HepG2 (cell line): ENCODE measurements around the gene PAQR3. TPM values are rescaled to one million over a fixed set of nuclear protein-coding genes. Genes with fewer than 3 reads are reported as not detected.

Source experiments
- ATAC-seq: fragments of 200-7000 bp; cut with Tn5 transposase; 3 replicates; pipeline ENCODE4 v1.9.1; 2020; ENCODE audit warnings: mild to moderate bottlenecking, moderate library complexity
- BruUV-seq: library from RNA; stranded (reverse); fragments of 400-500 nt; replicated peaks from 2 replicates; lab custom pipeline; 2021; lab: Mats Ljungman, UMichigan
- CTCF ChIA-PET: fragments of 300-600 bp; formaldehyde crosslinking; extraction: SDS; loops from one replicate; lab custom pipeline; 2021; ENCODE audit warnings: low total read pairs, inconsistent platforms, low intra/inter-chr PET ratio; lab: Yijun Ruan, JAX
- POLR2A ChIA-PET: fragments of 350-600 bp; sonication (Branson Sonifier 250); formaldehyde crosslinking; loops from one replicate; lab custom pipeline; 2020; ENCODE audit warnings: antibody characterized with exemption, inconsistent platforms; lab: Yijun Ruan, JAX
- DNase-seq: peaks from one replicate; pipeline ENCODE4 v3.0.0-alpha.2; 2015; ENCODE audit warnings: low spot score
- FAIRE-seq: peaks from 3 replicates; lab custom pipeline; 2011; peaks lifted over from hg19 to GRCh38; lab: Jason Lieb, UNC
- H2AFZ ChIP-seq: one replicate; pipeline ENCODE4 v1.6.1; 2011; ENCODE audit warnings: low read length, inconsistent platforms
- H3K27ac ChIP-seq: fragments of 300-600 bp; 3 replicates; pipeline ENCODE4 v1.8.0; 2011; ENCODE audit warnings: mixed run types, mild to moderate bottlenecking, mixed read lengths, low read length, inconsistent platforms; ENCODE audit not compliant: insufficient read depth; ENCODE audit errors: extremely low read length
- H3K27me3 ChIP-seq, 2 experiments: fragments of 200-600 bp in 1 of 2; 2 replicates in 1 of 2; 3 replicates in 1 of 2; pipeline versions ENCODE4 v1.6.0 to v1.8.0; 2011; ENCODE audit warnings: low read length in 2 of 2, mild to moderate bottlenecking in 2 of 2, moderate library complexity in 2 of 2, inconsistent platforms in 1 of 2; ENCODE audit not compliant: insufficient read depth in 2 of 2, control insufficient read depth in 1 of 2
- H3K36me3 ChIP-seq, 2 experiments: fragments of 200-600 bp in 1 of 2; replicated peaks in 1 of 2; 2 replicates in 1 of 2; 3 replicates in 1 of 2; pipeline versions ENCODE4 v1.5.1 to v1.8.0; 2011; ENCODE audit warnings: low read length in 2 of 2, inconsistent platforms in 1 of 2; ENCODE audit not compliant: insufficient read depth in 2 of 2, control insufficient read depth in 1 of 2
- H3K4me1 ChIP-seq: 2 replicates; pipeline ENCODE4 v1.5.1; 2012; ENCODE audit warnings: low read length, inconsistent platforms; ENCODE audit not compliant: insufficient read depth
- H3K4me2 ChIP-seq: 2 replicates; pipeline ENCODE4 v1.6.0; 2011; ENCODE audit warnings: low read depth, low read length, inconsistent platforms
- H3K4me3 ChIP-seq, 3 experiments: fragments of 200-600 bp in 1 of 3; sonication (generic), shearing (Covaris generic) in 1 of 3; replicated peaks in 1 of 3; 2 replicates each; pipeline ENCODE4 v1.5.1; 2011 to 2016; ENCODE audit warnings: low read length in 3 of 3, inconsistent platforms in 2 of 3, low read depth in 2 of 3, mild to moderate bottlenecking in 2 of 3, control low read depth in 1 of 3, mixed read lengths in 1 of 3; ENCODE audit not compliant: insufficient read depth in 1 of 3
- H3K79me2 ChIP-seq: one replicate; pipeline ENCODE4 v1.6.1; 2011; ENCODE audit warnings: low read length, inconsistent platforms; ENCODE audit not compliant: insufficient read depth
- H3K9ac ChIP-seq: 2 replicates; pipeline ENCODE4 v1.6.0; 2011; ENCODE audit warnings: mild to moderate bottlenecking, low read depth, low read length, inconsistent platforms; ENCODE audit not compliant: insufficient read depth
- H3K9me3 ChIP-seq: 2 replicates; pipeline ENCODE4 v1.5.1; 2012; ENCODE audit warnings: mild to moderate bottlenecking, low read length
- H4K20me1 ChIP-seq: 2 replicates; pipeline ENCODE4 v1.6.0; 2011; ENCODE audit warnings: inconsistent platforms, mild to moderate bottlenecking, low read length, moderate library complexity; ENCODE audit not compliant: insufficient read depth
- GATA4 ChIP-seq: sonication (generic); IDR thresholded peaks from 2 replicates; pipeline ENCODE4 v1.6.1; 2016; ENCODE audit warnings: antibody characterized with exemption, low read depth, borderline replicate concordance
- HNF4A ChIP-seq: sonication (generic); formaldehyde crosslinking; IDR thresholded peaks from 2 replicates; pipeline ENCODE4 v1.4.0; 2020; ENCODE audit warnings: missing genetic modification reagents
- KLF15 ChIP-seq: sonication (generic); formaldehyde crosslinking; IDR thresholded peaks from 2 replicates; pipeline ENCODE4 v1.8.1; 2023; ENCODE audit warnings: borderline replicate concordance, mild to moderate bottlenecking, inconsistent platforms, missing genetic modification reagents, mixed read lengths
- RARA ChIP-seq: IDR thresholded peaks from 2 replicates; pipeline ENCODE4 v1.6.1; 2016; ENCODE audit warnings: missing genetic modification reagents, missing compliant biosample characterization
- ZNF292 ChIP-seq: sonication (generic); formaldehyde crosslinking; IDR thresholded peaks from 2 replicates; pipeline ENCODE4 v1.8.1; 2022; ENCODE audit warnings: mild to moderate bottlenecking, low read depth, missing genetic modification reagents, borderline replicate concordance
- ZNF543 ChIP-seq: sonication (generic); formaldehyde crosslinking; IDR thresholded peaks from 2 replicates; pipeline ENCODE4 v1.4.0; 2020; ENCODE audit warnings: mild to moderate bottlenecking, missing genetic modification reagents
- ZNF615 ChIP-seq: sonication (generic); formaldehyde crosslinking; IDR thresholded peaks from 2 replicates; pipeline ENCODE4 v1.5.0; 2020; ENCODE audit warnings: mild to moderate bottlenecking, missing genetic modification reagents, borderline replicate concordance
- ZNF724P ChIP-seq: sonication (generic); formaldehyde crosslinking; IDR thresholded peaks from 2 replicates; pipeline ENCODE4 v1.8.0; 2022; ENCODE audit warnings: missing genetic modification reagents, borderline replicate concordance
- WGBS: methylation state at CpG from one replicate; pipeline ENCODE4 v1.1.6; 2017; ENCODE audit warnings: low lambda C conversion rate; 5-methylcytosine and 5-hydroxymethylcytosine counted together
- in situ Hi-C: cut with HindIII; loops from 2 replicates; pipeline ENCODE4 v1.10.0; 2017; ENCODE audit warnings: low pct_unique_long_range_greater_than_20kb; ENCODE audit not compliant: extremely low pct_ligation_motif_present
- intact Hi-C: fragments of 100-400 bp; cut with micrococcal nuclease; formaldehyde crosslinking; loops from one replicate; pipeline ENCODE4 v1.10.0; 2022; ENCODE audit not compliant: unreplicated experiment
- polyA plus RNA-seq, 8 experiments: library from polyadenylated mRNA; depleted of rRNA in 3 of 8; stranded (reverse) in 7 of 8; unstranded in 1 of 8; fragments of >200 nt; fragmentation: Illumina TruSeq in 4 of 8; extraction: Trizol in 4 of 8; gene quantifications; 2 replicates each; pipeline versions ENCODE4 v1.2.1 to v1.2.3, GENCODE V29; 2011 to 2016; ENCODE audit warnings: low read depth in 4 of 8, missing spikeins in 1 of 8, mixed read lengths in 1 of 8; ENCODE audit not compliant: insufficient read depth in 1 of 8
- total RNA-seq, 5 experiments: library from RNA; depleted of rRNA; stranded (reverse); fragments of >200 nt; fragmentation: Illumina TruSeq; extraction: Trizol; gene quantifications; 2 replicates each; pipeline ENCODE4 v1.2.3, GENCODE V29; 2016; ENCODE audit warnings: low read depth in 1 of 5
- TF ChIP-seq, protein P1 (sequence below): sonication (generic); formaldehyde crosslinking; IDR thresholded peaks from 2 replicates; pipeline ENCODE4 v1.4.0; 2020; ENCODE audit warnings: missing genetic modification reagents
- TF ChIP-seq, protein P2 (sequence below): sonication (generic); formaldehyde crosslinking; IDR thresholded peaks from one replicate; pipeline ENCODE4 v1.5.1; 2020; ENCODE audit warnings: mild to moderate bottlenecking, missing genetic modification reagents; ENCODE audit errors: not compliant biosample characterization
- TF ChIP-seq, protein P3 (sequence below): IDR thresholded peaks from 2 replicates; pipeline ENCODE4 v1.6.1; 2016; ENCODE audit warnings: missing compliant biosample characterization, missing genetic modification reagents, borderline replicate concordance
- TF ChIP-seq, protein P4 (sequence below): sonication (generic); formaldehyde crosslinking; IDR thresholded peaks from 2 replicates; pipeline ENCODE4 v1.5.1; 2020; ENCODE audit warnings: mild to moderate bottlenecking, missing genetic modification reagents, borderline replicate concordance

The PAQR3 gene
- total and polyA plus RNA-seq, 2 of the 13 experiments (the other 11 are each of a cell fraction or from before 2014, with no cell fraction given), result 9.9 to 13.6 TPM

DNA sequence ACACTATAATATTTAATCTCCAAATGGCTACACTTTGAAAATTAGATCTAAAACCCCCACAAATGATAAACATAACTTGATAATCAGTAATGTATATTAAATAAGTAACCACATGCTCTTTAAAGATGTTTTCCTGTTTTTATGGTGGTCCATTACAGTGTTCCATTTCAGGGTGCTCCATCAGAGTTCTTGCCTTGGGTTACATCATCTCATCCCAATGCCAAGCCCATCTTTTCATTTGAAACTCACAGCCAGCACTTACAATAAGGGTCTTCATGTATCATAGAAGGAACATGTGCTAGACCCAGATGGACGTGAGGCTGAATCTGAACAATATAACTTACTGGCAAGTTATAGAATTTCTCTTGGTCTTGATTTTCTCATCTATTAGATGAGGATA, 10.5 kb upstream of the PAQR3 start:
- CTCF ChIA-PET, result no interaction called here
- POLR2A ChIA-PET, result no interaction called here
- H2AFZ ChIP-seq, result no peak overlapping the region
- ATAC-seq (no peak), DNase-seq (no peak), FAIRE-seq (no peak)
- H3K9me3 ChIP-seq, result no peaks in the 10 kb centered on the region
- BruUV-seq, result no TSS peak
- intact Hi-C loops (loop anchor here (5.0 to 10.0 kb wide), 2 partner anchors 965 to 1388 kb away; partner anchors contain the start of gene CFAP299), in situ Hi-C loops (loop anchor here (10.0 kb wide), 1 partner anchor 1265 kb away; no protein-coding TSS in a partner anchor)
- 0% methylated on average over 1 of the region's 1 CpG for WGBS
- H3K27me3 ChIP-seq, result peaks cover 0 to 10% of the 10 kb centered on the region in 2 experiments; a peak in 1 of 5 replicates
- H3K79me2 ChIP-seq, result no peaks in the 10 kb centered on the region
- no peaks in the 10 kb centered on the region for H4K20me1 ChIP-seq
- H3K4me3 ChIP-seq, result no peak overlapping the region
- no peaks in the 10 kb centered on the region for H3K36me3 ChIP-seq
- H3K4me2 ChIP-seq, result no peak overlapping the region
- H3K9ac ChIP-seq, result no peak overlapping the region
- no peaks in the 10 kb centered on the region for H3K4me1 ChIP-seq
- no peak overlapping the region for H3K27ac ChIP-seq
- TF ChIP-seq RARA (CRISPR knock-in tag) (no peak), GATA4 (no peak), KLF15 (CRISPR knock-in tag) (no peak), ZNF615 (CRISPR knock-in tag) (no peak), HNF4A (CRISPR knock-in tag) (no peak), ZNF543 (CRISPR knock-in tag) (no peak), ZNF724P (no peak), ZNF292 (CRISPR knock-in tag) (no peak)
- TF ChIP-seq, protein P1, sequence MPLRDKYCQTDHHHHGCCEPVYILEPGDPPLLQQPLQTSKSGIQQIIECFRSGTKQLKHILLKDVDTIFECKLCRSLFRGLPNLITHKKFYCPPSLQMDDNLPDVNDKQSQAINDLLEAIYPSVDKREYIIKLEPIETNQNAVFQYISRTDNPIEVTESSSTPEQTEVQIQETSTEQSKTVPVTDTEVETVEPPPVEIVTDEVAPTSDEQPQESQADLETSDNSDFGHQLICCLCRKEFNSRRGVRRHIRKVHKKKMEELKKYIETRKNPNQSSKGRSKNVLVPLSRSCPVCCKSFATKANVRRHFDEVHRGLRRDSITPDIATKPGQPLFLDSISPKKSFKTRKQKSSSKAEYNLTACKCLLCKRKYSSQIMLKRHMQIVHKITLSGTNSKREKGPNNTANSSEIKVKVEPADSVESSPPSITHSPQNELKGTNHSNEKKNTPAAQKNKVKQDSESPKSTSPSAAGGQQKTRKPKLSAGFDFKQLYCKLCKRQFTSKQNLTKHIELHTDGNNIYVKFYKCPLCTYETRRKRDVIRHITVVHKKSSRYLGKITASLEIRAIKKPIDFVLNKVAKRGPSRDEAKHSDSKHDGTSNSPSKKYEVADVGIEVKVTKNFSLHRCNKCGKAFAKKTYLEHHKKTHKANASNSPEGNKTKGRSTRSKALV (CRISPR knock-in tag), result no peak
- TF ChIP-seq, protein P2, sequence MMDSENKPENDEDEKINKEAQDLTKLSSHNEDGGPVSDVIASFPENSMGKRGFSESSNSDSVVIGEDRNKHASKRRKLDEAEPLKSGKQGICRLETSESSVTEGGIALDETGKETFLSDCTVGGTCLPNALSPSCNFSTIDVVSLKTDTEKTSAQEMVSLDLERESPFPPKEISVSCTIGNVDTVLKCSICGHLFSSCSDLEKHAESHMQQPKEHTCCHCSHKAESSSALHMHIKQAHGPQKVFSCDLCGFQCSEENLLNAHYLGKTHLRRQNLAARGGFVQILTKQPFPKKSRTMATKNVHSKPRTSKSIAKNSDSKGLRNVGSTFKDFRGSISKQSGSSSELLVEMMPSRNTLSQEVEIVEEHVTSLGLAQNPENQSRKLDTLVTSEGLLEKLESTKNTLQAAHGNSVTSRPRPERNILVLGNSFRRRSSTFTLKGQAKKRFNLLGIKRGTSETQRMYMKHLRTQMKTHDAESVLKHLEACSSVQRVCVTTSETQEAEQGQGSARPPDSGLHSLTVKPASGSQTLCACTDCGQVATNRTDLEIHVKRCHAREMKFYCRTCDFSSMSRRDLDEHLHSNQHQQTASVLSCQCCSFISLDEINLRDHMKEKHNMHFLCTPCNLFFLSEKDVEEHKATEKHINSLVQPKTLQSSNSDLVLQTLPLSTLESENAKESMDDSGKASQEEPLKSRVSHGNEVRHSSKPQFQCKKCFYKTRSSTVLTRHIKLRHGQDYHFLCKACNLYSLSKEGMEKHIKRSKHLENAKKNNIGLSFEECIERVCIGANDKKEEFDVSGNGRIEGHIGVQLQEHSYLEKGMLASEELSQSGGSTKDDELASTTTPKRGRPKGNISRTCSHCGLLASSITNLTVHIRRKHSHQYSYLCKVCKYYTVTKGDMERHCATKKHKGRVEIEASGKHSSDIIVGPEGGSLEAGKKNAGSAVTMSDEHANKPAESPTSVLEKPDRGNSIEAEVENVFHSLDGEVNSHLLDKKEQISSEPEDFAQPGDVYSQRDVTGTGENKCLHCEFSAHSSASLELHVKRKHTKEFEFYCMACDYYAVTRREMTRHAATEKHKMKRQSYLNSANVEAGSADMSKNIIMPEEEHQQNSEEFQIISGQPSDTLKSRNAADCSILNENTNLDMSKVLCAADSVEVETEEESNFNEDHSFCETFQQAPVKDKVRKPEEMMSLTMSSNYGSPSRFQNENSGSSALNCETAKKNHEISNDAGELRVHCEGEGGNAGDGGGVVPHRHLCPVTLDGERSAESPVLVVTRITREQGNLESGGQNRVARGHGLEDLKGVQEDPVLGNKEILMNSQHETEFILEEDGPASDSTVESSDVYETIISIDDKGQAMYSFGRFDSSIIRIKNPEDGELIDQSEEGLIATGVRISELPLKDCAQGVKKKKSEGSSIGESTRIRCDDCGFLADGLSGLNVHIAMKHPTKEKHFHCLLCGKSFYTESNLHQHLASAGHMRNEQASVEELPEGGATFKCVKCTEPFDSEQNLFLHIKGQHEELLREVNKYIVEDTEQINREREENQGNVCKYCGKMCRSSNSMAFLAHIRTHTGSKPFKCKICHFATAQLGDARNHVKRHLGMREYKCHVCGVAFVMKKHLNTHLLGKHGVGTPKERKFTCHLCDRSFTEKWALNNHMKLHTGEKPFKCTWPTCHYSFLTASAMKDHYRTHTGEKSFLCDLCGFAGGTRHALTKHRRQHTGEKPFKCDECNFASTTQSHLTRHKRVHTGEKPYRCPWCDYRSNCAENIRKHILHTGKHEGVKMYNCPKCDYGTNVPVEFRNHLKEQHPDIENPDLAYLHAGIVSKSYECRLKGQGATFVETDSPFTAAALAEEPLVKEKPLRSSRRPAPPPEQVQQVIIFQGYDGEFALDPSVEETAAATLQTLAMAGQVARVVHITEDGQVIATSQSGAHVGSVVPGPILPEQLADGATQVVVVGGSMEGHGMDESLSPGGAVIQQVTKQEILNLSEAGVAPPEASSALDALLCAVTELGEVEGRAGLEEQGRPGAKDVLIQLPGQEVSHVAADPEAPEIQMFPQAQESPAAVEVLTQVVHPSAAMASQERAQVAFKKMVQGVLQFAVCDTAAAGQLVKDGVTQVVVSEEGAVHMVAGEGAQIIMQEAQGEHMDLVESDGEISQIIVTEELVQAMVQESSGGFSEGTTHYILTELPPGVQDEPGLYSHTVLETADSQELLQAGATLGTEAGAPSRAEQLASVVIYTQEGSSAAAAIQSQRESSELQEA (CRISPR knock-in tag), result no peak
- TF ChIP-seq, protein P3, sequence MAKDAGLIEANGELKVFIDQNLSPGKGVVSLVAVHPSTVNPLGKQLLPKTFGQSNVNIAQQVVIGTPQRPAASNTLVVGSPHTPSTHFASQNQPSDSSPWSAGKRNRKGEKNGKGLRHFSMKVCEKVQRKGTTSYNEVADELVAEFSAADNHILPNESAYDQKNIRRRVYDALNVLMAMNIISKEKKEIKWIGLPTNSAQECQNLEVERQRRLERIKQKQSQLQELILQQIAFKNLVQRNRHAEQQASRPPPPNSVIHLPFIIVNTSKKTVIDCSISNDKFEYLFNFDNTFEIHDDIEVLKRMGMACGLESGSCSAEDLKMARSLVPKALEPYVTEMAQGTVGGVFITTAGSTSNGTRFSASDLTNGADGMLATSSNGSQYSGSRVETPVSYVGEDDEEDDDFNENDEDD (CRISPR knock-in tag), result no peak
- TF ChIP-seq, protein P4, sequence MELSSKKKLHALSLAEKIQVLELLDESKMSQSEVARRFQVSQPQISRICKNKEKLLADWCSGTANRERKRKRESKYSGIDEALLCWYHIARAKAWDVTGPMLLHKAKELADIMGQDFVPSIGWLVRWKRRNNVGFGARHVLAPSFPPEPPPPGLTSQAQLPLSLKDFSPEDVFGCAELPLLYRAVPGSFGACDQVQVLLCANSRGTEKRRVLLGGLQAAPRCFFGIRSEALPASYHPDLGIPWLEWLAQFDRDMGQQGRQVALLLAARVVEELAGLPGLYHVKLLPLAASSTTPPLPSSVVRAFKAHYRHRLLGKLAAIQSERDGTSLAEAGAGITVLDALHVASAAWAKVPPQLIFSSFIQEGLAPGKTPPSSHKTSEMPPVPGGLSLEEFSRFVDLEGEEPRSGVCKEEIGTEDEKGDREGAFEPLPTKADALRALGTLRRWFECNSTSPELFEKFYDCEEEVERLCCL, result no peak
